ENCODE results near the gene TSR3.

Gene TSR3

GRCh38 chr16:1351582-1352362, at the start of gene TSR3, which contains the start of gene GNPTG:
TSS of gene TSR3 (minus strand) at chr16:1351878. CDS start at chr16:1351804, 74 bp downstream.
TSS of gene GNPTG (plus strand) at chr16:1351931. CDS start at chr16:1351966, 35 bp downstream.
- DNase-seq, result peak; percentile 60 to 89

- no peak for DNase-seq
Measured at GRCh38 chr16:1401061-1401757, 49.5 kb upstream of the TSR3 start.

GRCh38 chr16:1398826-1399581, 47.3 kb upstream of the TSR3 start:
- DNase-seq, result no peak

GRCh38 chr16:1398351-1398750, 46.7 kb upstream of the TSR3 start:
- DNase-seq, result no peak

GRCh38 chr16:1397779-1398178, 46.1 kb upstream of the TSR3 start:
- DNase-seq, result no peak

GRCh38 chr16:1395444-1396031, 43.9 kb upstream of the TSR3 start:
- DNase-seq, result no peak

- DNase-seq, result no peak
Measured at GRCh38 chr16:1394367-1394951, 42.8 kb upstream of the TSR3 start.

GRCh38 chr16:1393613-1394176, 42.0 kb upstream of the TSR3 start:
- DNase-seq, result no peak

GRCh38 chr16:1392826-1393225, 41.1 kb upstream of the TSR3 start:
- no peak for DNase-seq

GRCh38 chr16:1390239-1390779, 38.6 kb upstream of the TSR3 start:
- no peak for DNase-seq

GRCh38 chr16:1389762-1390161, 38.1 kb upstream of the TSR3 start:
- no peak for DNase-seq

- no peak for DNase-seq
Measured at GRCh38 chr16:1387331-1387730, 35.7 kb upstream of the TSR3 start.

GRCh38 chr16:1385232-1385631, 33.6 kb upstream of the TSR3 start:
- DNase-seq, result no peak

- no peak for DNase-seq
Measured at GRCh38 chr16:1383556-1383955, 31.9 kb upstream of the TSR3 start.

GRCh38 chr16:1381612-1382406, 30.1 kb upstream of the TSR3 start:
- no peak for DNase-seq

- DNase-seq, result no peak
Measured at GRCh38 chr16:1380195-1380594, 28.5 kb upstream of the TSR3 start.

- DNase-seq, result peak; percentile 8 to 35
Measured at GRCh38 chr16:1379304-1380076, 27.8 kb upstream of the TSR3 start.

- no peak for DNase-seq
Measured at GRCh38 chr16:1378804-1379303, 27.2 kb upstream of the TSR3 start.

GRCh38 chr16:1378087-1378803, 26.6 kb upstream of the TSR3 start:
- no peak for DNase-seq

Data from NCI-H524 (cell line).